ENCODE results near the gene CEP85L. TPM values are rescaled to one million over a fixed set of nuclear protein-coding genes. Genes with fewer than 3 reads are reported as not detected.
A peak's percentile ranks its signal among the peaks of the same experiment; 100 is the strongest.

The CEP85L gene
- total and polyA plus RNA-seq, 10 donors: 6.3 to 46.5 (median 30.7) TPM

DNA sequence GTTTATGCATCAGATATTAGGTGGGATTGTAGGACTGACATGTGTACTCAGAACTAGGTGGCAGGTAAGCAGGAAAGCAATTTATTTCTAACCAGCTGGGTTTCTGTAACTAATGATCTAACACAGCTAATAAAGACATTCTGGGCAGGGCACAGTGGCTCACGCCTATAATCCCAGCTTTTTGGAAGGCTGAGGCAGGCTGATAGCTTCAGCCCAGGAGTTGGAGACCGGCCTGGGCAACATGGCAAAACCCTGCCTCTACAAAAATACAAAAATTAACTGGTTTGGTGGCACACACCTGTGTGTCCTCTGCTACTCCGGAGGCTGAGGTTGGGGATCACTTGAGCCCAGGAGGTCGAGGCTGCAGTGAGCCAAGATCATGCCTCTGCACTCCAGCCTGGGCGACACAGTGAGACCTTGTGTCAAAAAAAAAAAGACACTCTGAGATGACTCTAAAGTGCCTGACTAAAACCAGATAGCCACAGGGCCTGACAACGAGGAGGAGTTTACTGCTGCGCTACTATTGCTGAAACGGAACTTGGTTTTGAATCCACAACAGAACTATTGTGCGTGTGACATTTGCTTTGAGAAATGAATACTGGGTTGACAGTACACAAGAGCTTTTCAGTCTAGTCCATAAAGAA is 29.2 kb upstream of the CEP85L start:
- intact Hi-C loops (cut with DNase I; ENCODE audit: low total_unique reads): no loop called here
- Histone ChIP-seq H3K27me3 (replicated peaks in 1 of 7) (no peaks in the 10 kb centered on the region), H3K27ac (peak overlapping the region in 4 of 8 donors; percentile 19 to 41 (median 25)), H3K9me3 (no peaks in the 10 kb centered on the region), H3K36me3 (no peaks in the 10 kb centered on the region), H3K4me1 (peaks cover 0 to 46% (median 11%) of the 10 kb centered on the region in 6 donors), H3K4me3 (no peak overlapping the region)
- no peak for DNase-seq
- TF ChIP-seq POLR2AphosphoS5 (IDR thresholded peaks at IDR 0.05) (no peak), POLR2A (IDR thresholded peaks at IDR 0.05) (no peak)
- TF ChIP-seq, protein P1, sequence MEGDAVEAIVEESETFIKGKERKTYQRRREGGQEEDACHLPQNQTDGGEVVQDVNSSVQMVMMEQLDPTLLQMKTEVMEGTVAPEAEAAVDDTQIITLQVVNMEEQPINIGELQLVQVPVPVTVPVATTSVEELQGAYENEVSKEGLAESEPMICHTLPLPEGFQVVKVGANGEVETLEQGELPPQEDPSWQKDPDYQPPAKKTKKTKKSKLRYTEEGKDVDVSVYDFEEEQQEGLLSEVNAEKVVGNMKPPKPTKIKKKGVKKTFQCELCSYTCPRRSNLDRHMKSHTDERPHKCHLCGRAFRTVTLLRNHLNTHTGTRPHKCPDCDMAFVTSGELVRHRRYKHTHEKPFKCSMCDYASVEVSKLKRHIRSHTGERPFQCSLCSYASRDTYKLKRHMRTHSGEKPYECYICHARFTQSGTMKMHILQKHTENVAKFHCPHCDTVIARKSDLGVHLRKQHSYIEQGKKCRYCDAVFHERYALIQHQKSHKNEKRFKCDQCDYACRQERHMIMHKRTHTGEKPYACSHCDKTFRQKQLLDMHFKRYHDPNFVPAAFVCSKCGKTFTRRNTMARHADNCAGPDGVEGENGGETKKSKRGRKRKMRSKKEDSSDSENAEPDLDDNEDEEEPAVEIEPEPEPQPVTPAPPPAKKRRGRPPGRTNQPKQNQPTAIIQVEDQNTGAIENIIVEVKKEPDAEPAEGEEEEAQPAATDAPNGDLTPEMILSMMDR (IDR thresholded peaks at IDR 0.05 in 8 of 11, conservative IDR thresholded peaks at IDR 0.05 in 3 of 11): no peak
- 69 to 81% (median 81%) methylated on average over 7 to 9 of the region's 9 CpGs for WGBS, 5 donors

DNA sequence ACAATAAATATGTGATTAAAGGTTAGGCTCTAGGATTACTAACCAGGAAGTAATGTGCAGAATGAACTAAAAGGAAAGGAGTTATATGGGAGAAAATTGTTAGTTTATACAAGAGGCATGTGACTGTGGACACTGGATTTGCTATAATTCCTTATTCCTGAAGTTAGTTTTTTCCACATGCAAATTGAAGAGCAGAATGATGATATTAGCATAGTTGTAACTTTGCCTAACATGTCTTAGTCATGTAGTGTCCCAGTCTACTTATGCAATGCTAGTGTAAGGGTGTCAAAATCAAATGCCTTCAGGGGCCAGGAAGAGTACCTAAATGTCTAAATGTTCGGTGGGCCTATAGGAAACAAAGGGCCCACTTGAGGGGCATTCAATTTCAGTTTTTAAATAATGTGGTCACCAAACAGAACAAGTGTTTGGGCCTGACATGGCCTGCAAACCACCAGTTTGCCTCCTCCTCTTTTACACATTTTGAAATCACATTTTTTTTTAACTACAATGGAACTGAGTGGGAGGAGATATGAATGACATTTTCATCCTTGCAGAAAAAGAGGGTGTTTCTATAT is 28.0 kb upstream of the CEP85L start:
- 57 to 80% (median 68%) methylated on average over 1 of the region's 1 CpG for WGBS, 5 donors
- Histone ChIP-seq H3K36me3 (no peaks in the 10 kb centered on the region), H3K9me3 (no peaks in the 10 kb centered on the region), H3K4me3 (no peak overlapping the region), H3K27ac (no peak overlapping the region), H3K27me3 (replicated peaks in 1 of 7) (no peaks in the 10 kb centered on the region), H3K4me1 (peaks cover 0 to 37% (median 9%) of the 10 kb centered on the region in 6 donors)
- TF ChIP-seq, protein P1 (IDR thresholded peaks at IDR 0.05 in 8 of 11, conservative IDR thresholded peaks at IDR 0.05 in 3 of 11): no peak
- TF ChIP-seq POLR2A (IDR thresholded peaks at IDR 0.05): no peak
- no peak for TF ChIP-seq POLR2AphosphoS5 (IDR thresholded peaks at IDR 0.05)
- DNase-seq: no peak
- intact Hi-C loops (cut with DNase I; ENCODE audit: low total_unique reads): no loop called here

DNA sequence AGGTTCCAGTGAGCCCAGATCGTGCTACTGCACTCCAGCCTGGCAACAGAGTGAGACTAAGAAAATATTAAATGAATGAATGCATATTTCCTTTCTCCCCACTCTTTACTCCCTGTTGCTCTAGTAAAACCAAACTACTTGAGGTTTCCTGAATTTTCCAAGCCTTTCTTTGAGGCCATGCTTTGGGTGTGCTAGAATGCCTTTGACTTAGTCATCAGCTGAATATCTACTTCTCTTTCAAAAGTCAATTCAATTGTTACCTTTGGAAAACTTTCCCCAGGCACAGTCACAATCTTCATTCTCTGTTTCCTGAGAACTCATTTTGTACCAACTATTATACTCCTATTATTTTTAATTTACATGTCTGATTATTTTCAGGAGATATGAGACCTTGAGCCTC is 27.5 kb upstream of the CEP85L start:
- intact Hi-C loops (cut with DNase I; ENCODE audit: low total_unique reads): no loop called here
- TF ChIP-seq POLR2AphosphoS5 (IDR thresholded peaks at IDR 0.05): no peak
- TF ChIP-seq, protein P1 (IDR thresholded peaks at IDR 0.05 in 8 of 11, conservative IDR thresholded peaks at IDR 0.05 in 3 of 11): no peak
- no peak for TF ChIP-seq POLR2A (IDR thresholded peaks at IDR 0.05)
- WGBS, 5 donors: 93 to 100% (median 98%) methylated on average over 1 of the region's 1 CpG

DNA sequence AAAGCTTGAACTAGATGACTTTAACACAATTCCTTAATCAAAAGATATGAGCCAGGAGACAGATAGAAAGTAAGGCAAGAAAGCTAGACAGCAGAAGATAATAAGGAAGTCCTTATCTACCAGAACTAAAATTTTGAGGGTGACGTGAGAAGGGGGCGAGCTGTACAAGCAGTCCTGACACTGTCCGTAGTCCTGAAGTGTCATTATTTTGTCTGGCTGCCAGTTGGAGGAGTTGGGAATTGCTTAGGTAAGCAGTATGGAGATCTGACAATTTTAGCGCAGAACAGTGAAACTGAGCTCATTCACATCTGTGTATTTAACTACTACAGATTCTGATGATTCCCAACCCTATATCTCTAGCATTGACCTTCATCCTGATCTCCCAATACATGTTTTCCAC is 25.8 kb upstream of the CEP85L start:
- no peak for TF ChIP-seq POLR2A (IDR thresholded peaks at IDR 0.05)
- TF ChIP-seq POLR2AphosphoS5 (IDR thresholded peaks at IDR 0.05): no peak
- TF ChIP-seq, protein P1 (IDR thresholded peaks at IDR 0.05 in 8 of 11, conservative IDR thresholded peaks at IDR 0.05 in 3 of 11): no peak
- no peak for DNase-seq
- H3K36me3 ChIP-seq: no peaks in the 10 kb centered on the region

More for the DNA sequence above, 27.5 kb upstream of the CEP85L start:
- no peak overlapping the region for H3K27ac ChIP-seq
- H3K4me3 ChIP-seq: no peak overlapping the region
- H3K4me1 ChIP-seq: peaks cover 0 to 31% (median 5%) of the 10 kb centered on the region in 6 donors
- no peaks in the 10 kb centered on the region for H3K36me3 ChIP-seq
- no peaks in the 10 kb centered on the region for H3K9me3 ChIP-seq
- no peaks in the 10 kb centered on the region for H3K27me3 ChIP-seq (replicated peaks in 1 of 7)
- DNase-seq: no peak

More for the DNA sequence above, 25.8 kb upstream of the CEP85L start:
- Histone ChIP-seq H3K27ac (no peak overlapping the region), H3K4me1 (peaks cover 0 to 22% (median 4%) of the 10 kb centered on the region in 6 donors), H3K27me3 (replicated peaks in 1 of 7) (no peaks in the 10 kb centered on the region), H3K4me3 (no peak overlapping the region), H3K9me3 (no peaks in the 10 kb centered on the region)
- WGBS, 5 donors: 62 to 92% (median 86%) methylated on average over 4 of the region's 4 CpGs
- intact Hi-C loops (cut with DNase I; ENCODE audit: low total_unique reads): no loop called here
